Measurements from ENCODE around the gene TMEM245.

DNA sequence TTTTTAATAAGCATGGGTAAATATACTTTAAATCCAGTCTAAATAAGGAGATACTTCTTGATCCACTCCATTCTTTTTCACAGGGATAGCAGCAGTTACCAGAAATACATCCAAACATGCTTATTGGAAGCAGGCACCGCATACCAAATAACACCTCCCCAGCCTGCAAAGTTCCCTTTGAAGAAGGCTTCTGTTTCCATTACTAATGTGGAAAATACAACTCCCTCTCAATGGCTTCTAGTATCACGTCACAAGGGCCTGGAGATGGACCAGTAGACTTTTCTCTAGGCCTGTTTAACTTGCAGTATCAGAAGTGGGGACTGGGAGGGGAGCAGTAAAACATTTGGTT, 20.8 kb downstream of the TMEM245 start:
- TF ChIP-seq CTCF (conservative IDR thresholded peaks at IDR 0.05 in 1 of 2, IDR thresholded peaks at IDR 0.05 in 1 of 2; ENCODE audit: low read depth in 1 of 2, low read length in 2 of 2) (no peak), EZH2 (IDR thresholded peaks at IDR 0.05; ENCODE audit: low read length, missing control alignments) (no peak)
